Thyroid gland (tissue), 4 donors: Measurements from ENCODE around the gene IL31RA. TPM values are rescaled to one million over a fixed set of nuclear protein-coding genes. Genes with fewer than 3 reads are reported as not detected.

ENCODE experiments used
- DNase-seq, 2 donors: peaks; one replicate each; pipeline ENCODE4 v3.0.0-alpha.2; 2019
- H3K27ac ChIP-seq, 3 donors: fragments of 200-600 bp; sonication (generic); 1 replicate in 2 of 3; 2 replicates in 1 of 3; pipeline ENCODE4 v1.5.1; 2016 to 2019; ENCODE audit warnings: mild to moderate bottlenecking in 1 of 3, moderate library complexity in 1 of 3
- H3K27me3 ChIP-seq: fragments of 200-600 bp; sonication (generic); one replicate; pipeline ENCODE4 v1.5.1; 2019
- H3K36me3 ChIP-seq, 2 donors: fragments of 200-600 bp; sonication (generic); one replicate each; pipeline ENCODE4 v1.5.1; 2016 to 2019
- H3K4me1 ChIP-seq, 2 donors: fragments of 200-600 bp; sonication (generic); one replicate each; pipeline ENCODE4 v1.5.1; 2017 to 2019
- H3K4me3 ChIP-seq, 3 donors: fragments of 200-600 bp; sonication (generic); replicated peaks in 1 of 3; 1 replicate in 2 of 3; 2 replicates in 1 of 3; pipeline ENCODE4 v1.5.1; 2016; ENCODE audit warnings: mild to moderate bottlenecking in 1 of 3
- H3K9me3 ChIP-seq: fragments of 200-600 bp; sonication (generic); one replicate; pipeline ENCODE4 v1.5.1; 2017
- CTCF ChIP-seq, 6 experiments: fragments of 200-600 bp in 3 of 6; fragments of 450-650 bp in 3 of 6; sonication (generic) in 3 of 6; IDR thresholded peaks; one replicate each; pipeline ENCODE4 v1.5.1; 2016 to 2019; ENCODE audit warnings: antibody characterized with exemption in 6 of 6, mild to moderate bottlenecking in 2 of 6, inconsistent platforms in 1 of 6, moderate library complexity in 1 of 6
- POLR2A ChIP-seq, 2 donors: fragments of 450-650 bp; IDR thresholded peaks; one replicate each; pipeline ENCODE4 v1.6.1; 2017; ENCODE audit warnings: antibody characterized with exemption in 2 of 2, mild to moderate bottlenecking in 2 of 2, moderate library complexity in 1 of 2
- WGBS, 2 donors: methylation state at CpG; one replicate each; pipeline ENCODE4 v1.1.5; 2017; 5-methylcytosine and 5-hydroxymethylcytosine counted together
- intact Hi-C: fragments of 100-400 bp; cut with DNase I; formaldehyde crosslinking; loops from one replicate; pipeline ENCODE4 v1.15.1; 2023
- total RNA-seq, 4 donors: library from RNA; depleted of rRNA; stranded (reverse); fragments of >200 nt; gene quantifications; one replicate each; pipeline ENCODE4 v1.2.3, GENCODE V29; 2016

IL31RA gene
- total RNA-seq, 4 donors from 2014 or later, result not detected

GRCh38 chr5:55903121-55903701, 52.1 kb downstream of the IL31RA start:
- Histone ChIP-seq H3K27me3 (no peaks in the 10 kb centered on the region), H3K4me3 (no peak overlapping the region), H3K27ac (no peak overlapping the region), H3K36me3 (no peaks in the 10 kb centered on the region), H3K9me3 (no peaks in the 10 kb centered on the region), H3K4me1 (no peaks in the 10 kb centered on the region)
- 93 to 94% methylated on average over 13 to 16 of the region's 19 CpGs for WGBS, 2 donors
- DNase-seq, result no peak
- intact Hi-C loops, result no loop called here
- TF ChIP-seq CTCF (IDR thresholded peaks at IDR 0.05), result no peak
- no peak for TF ChIP-seq POLR2A (IDR thresholded peaks at IDR 0.05)

GRCh38 chr5:55904152-55904551, 53.0 kb downstream of the IL31RA start:
- H3K27me3 ChIP-seq, result no peaks in the 10 kb centered on the region

GRCh38 chr5:55905251-55905650, 54.1 kb downstream of the IL31RA start:
- intact Hi-C loops, result no loop called here
- 78 to 88% methylated on average over 4 of the region's 4 CpGs for WGBS, 2 donors

More at GRCh38 chr5:55904152-55904551, 53.0 kb downstream of the IL31RA start:
- no peak for DNase-seq
- Histone ChIP-seq H3K36me3 (no peaks in the 10 kb centered on the region), H3K27ac (no peak overlapping the region), H3K9me3 (no peaks in the 10 kb centered on the region), H3K4me1 (no peaks in the 10 kb centered on the region), H3K4me3 (no peak overlapping the region)
- WGBS, 2 donors, result 78 to 83% methylated on average over 2 to 3 of the region's 3 CpGs
- TF ChIP-seq POLR2A (IDR thresholded peaks at IDR 0.05), result no peak
- TF ChIP-seq CTCF (IDR thresholded peaks at IDR 0.05), result no peak
- intact Hi-C loops, result no loop called here

GRCh38 chr5:55907927-55908326, 56.8 kb downstream of the IL31RA start:
- no peaks in the 10 kb centered on the region for H3K36me3 ChIP-seq
- H3K27me3 ChIP-seq, result no peaks in the 10 kb centered on the region
- no peak overlapping the region for H3K27ac ChIP-seq
- TF ChIP-seq CTCF (IDR thresholded peaks at IDR 0.05), result no peak
- TF ChIP-seq POLR2A (IDR thresholded peaks at IDR 0.05), result no peak
- H3K4me3 ChIP-seq, result no peak overlapping the region
- 98 to 99% methylated on average over 7 of the region's 7 CpGs for WGBS, 2 donors
- no peaks in the 10 kb centered on the region for H3K9me3 ChIP-seq
- no peak for DNase-seq
- no peaks in the 10 kb centered on the region for H3K4me1 ChIP-seq
- intact Hi-C loops, result no loop called here

More at GRCh38 chr5:55905251-55905650, 54.1 kb downstream of the IL31RA start:
- H3K27ac ChIP-seq, result no peak overlapping the region
- no peaks in the 10 kb centered on the region for H3K27me3 ChIP-seq
- H3K4me1 ChIP-seq, result no peaks in the 10 kb centered on the region
- no peaks in the 10 kb centered on the region for H3K9me3 ChIP-seq
- no peak for DNase-seq
- TF ChIP-seq CTCF (IDR thresholded peaks at IDR 0.05) (no peak), POLR2A (IDR thresholded peaks at IDR 0.05) (no peak)
- H3K36me3 ChIP-seq, result no peaks in the 10 kb centered on the region
- no peak overlapping the region for H3K4me3 ChIP-seq

- Histone ChIP-seq H3K27ac (no peak overlapping the region), H3K9me3 (no peaks in the 10 kb centered on the region), H3K4me3 (no peak overlapping the region), H3K36me3 (no peaks in the 10 kb centered on the region), H3K4me1 (no peaks in the 10 kb centered on the region), H3K27me3 (no peaks in the 10 kb centered on the region)
- DNase-seq, result no peak
- intact Hi-C loops, result no loop called here
- WGBS, 2 donors, result 48 to 98% methylated on average over 1 of the region's 1 CpG
- no peak for TF ChIP-seq POLR2A (IDR thresholded peaks at IDR 0.05)
- TF ChIP-seq CTCF (IDR thresholded peaks at IDR 0.05), result no peak
These were observed 57.6 kb downstream of the IL31RA start for GRCh38 chr5:55908804-55909203.
